Kasumi-1 (cell line): ENCODE data around the gene ARSJ.
A peak's percentile ranks its signal among the peaks of the same experiment; 100 is the strongest.
"Not testable (repeated sequence)": the region's sequence is repeated elsewhere in the genome, so short reads cannot be mapped to it uniquely, and the experiment has no call there.

ENCODE experiments used
- DNase-seq, 2 experiments: peaks; one replicate each; lab custom pipeline; 2025; lab: John Stamatoyannopoulos, UW

The ARSJ gene

GRCh38 chr4:113957956-113958355, 21.5 kb downstream of the ARSJ start:
- DNase-seq = no peak

GRCh38 chr4:113955948-113956347, 23.5 kb downstream of the ARSJ start:
- DNase-seq = no peak

GRCh38 chr4:113955411-113955810, 24.0 kb downstream of the ARSJ start:
- no peak for DNase-seq

- no peak for DNase-seq
Observed at GRCh38 chr4:113953888-113954287, 25.6 kb downstream of the ARSJ start.

GRCh38 chr4:113952452-113953029, 26.9 kb downstream of the ARSJ start:
- DNase-seq = peak; percentile 85 to 89

GRCh38 chr4:113951263-113951662, 28.2 kb downstream of the ARSJ start:
- no peak for DNase-seq

- DNase-seq = no peak
Observed at GRCh38 chr4:113950207-113950606, 29.2 kb downstream of the ARSJ start.

GRCh38 chr4:113947484-113947883, 32.0 kb downstream of the ARSJ start:
- DNase-seq = no peak

- DNase-seq = peak in 1 of 2 experiments; percentile 3
Observed at GRCh38 chr4:113945906-113946305, 33.5 kb downstream of the ARSJ start.

GRCh38 chr4:113943863-113944262, 35.6 kb downstream of the ARSJ start:
- no peak for DNase-seq

GRCh38 chr4:113943085-113943484, 36.4 kb downstream of the ARSJ start:
- DNase-seq = no peak

- no peak for DNase-seq
Observed at GRCh38 chr4:113941836-113942235, 37.6 kb downstream of the ARSJ start.

GRCh38 chr4:113940103-113940502, 39.3 kb downstream of the ARSJ start:
- DNase-seq = not testable (repeated sequence)

GRCh38 chr4:113935190-113935589, 44.3 kb downstream of the ARSJ start:
- no peak for DNase-seq

GRCh38 chr4:113924706-113925105, 54.7 kb downstream of the ARSJ start:
- not testable (repeated sequence) for DNase-seq

GRCh38 chr4:113921089-113921794, 58.2 kb downstream of the ARSJ start:
- DNase-seq = no peak

- DNase-seq = no peak
Observed at GRCh38 chr4:113919611-113920010, 59.8 kb downstream of the ARSJ start.

GRCh38 chr4:113919145-113919544, 60.3 kb downstream of the ARSJ start:
- no peak for DNase-seq

GRCh38 chr4:113908829-113909228, 70.6 kb downstream of the ARSJ start:
- DNase-seq = peak; percentile 4 to 17

GRCh38 chr4:113907559-113907958, 71.9 kb downstream of the ARSJ start:
- DNase-seq = no peak

- no peak for DNase-seq
Observed at GRCh38 chr4:113905301-113905700, 74.1 kb downstream of the ARSJ start.

GRCh38 chr4:113904877-113905276, 74.6 kb downstream of the ARSJ start:
- DNase-seq = no peak

GRCh38 chr4:113901994-113902787, 77.3 kb downstream of the ARSJ start:
- DNase-seq = no peak
